WTC11 (cell line): ENCODE results near the gene GDAP1L1. TPM values are rescaled to one million over a fixed set of nuclear protein-coding genes. Genes with fewer than 3 reads are reported as not detected.

Experiments used
- ATAC-seq: fragments of 200-7000 bp; cut with Tn5 transposase; 2 replicates; pipeline ENCODE4 v1.10.0; 2021; ENCODE audit warnings: mild to moderate bottlenecking, moderate library complexity
- CTCF ChIA-PET: fragments of 300-600 bp; sonication (Branson Sonifier 250); formaldehyde crosslinking; loops from one replicate; lab custom pipeline; 2021; ENCODE audit warnings: antibody characterized with exemption; lab: Charles Lee
- POLR2A ChIA-PET: fragments of 350-600 bp; sonication (Branson Sonifier 250); formaldehyde crosslinking; loops from one replicate; lab custom pipeline; 2021; ENCODE audit warnings: antibody characterized with exemption; lab: Charles Lee
- DNase-seq: peaks from one replicate; pipeline ENCODE4 v3.0.0; 2021; ENCODE audit warnings: low spot score
- H3K27ac Mint-ChIP-seq: 2 replicates; pipeline ENCODE4 v1.8.0; 2021; ENCODE audit warnings: mixed read lengths
- H3K27me3 Mint-ChIP-seq: 2 replicates; pipeline ENCODE4 v1.8.0; 2021; ENCODE audit warnings: low read depth, mild to moderate bottlenecking, moderate library complexity, mixed read lengths
- H3K36me3 Mint-ChIP-seq: 2 replicates; pipeline ENCODE4 v1.8.0; 2021; ENCODE audit warnings: mixed read lengths
- H3K4me1 Mint-ChIP-seq: 2 replicates; pipeline ENCODE4 v1.8.0; 2022; ENCODE audit warnings: mixed read lengths
- H3K4me3 Mint-ChIP-seq: 2 replicates; pipeline ENCODE4 v1.8.0; 2021; ENCODE audit warnings: mild to moderate bottlenecking, moderate library complexity, mixed read lengths
- H3K9me3 Mint-ChIP-seq: 2 replicates; pipeline ENCODE4 v1.8.0; 2021; ENCODE audit warnings: mixed read lengths
- CDX4 ChIP-seq: fragments of 250-450 bp; sonication (Bioruptor Pico); IDR thresholded peaks from 2 replicates; pipeline ENCODE4 v1.9.0; 2021; ENCODE audit warnings: moderate library complexity, mild to moderate bottlenecking, inconsistent platforms, borderline replicate concordance
- CREB1 ChIP-seq: sonication (generic); formaldehyde crosslinking; IDR thresholded peaks from 2 replicates; pipeline ENCODE4 v1.8.0; 2023; ENCODE audit warnings: mild to moderate bottlenecking, missing genetic modification reagents
- E2F4 ChIP-seq: sonication (generic); formaldehyde crosslinking; IDR thresholded peaks from 2 replicates; pipeline ENCODE4 v1.8.1; 2022; ENCODE audit warnings: low read depth, mild to moderate bottlenecking, moderate library complexity, missing genetic modification reagents, borderline replicate concordance
- ETV6 ChIP-seq: sonication (generic); formaldehyde crosslinking; IDR thresholded peaks from 2 replicates; pipeline ENCODE4 v1.8.1; 2022; ENCODE audit warnings: mild to moderate bottlenecking, missing genetic modification reagents
- FOXP1 ChIP-seq: sonication (generic); formaldehyde crosslinking; IDR thresholded peaks from 2 replicates; pipeline ENCODE4 v1.8.0; 2022; ENCODE audit warnings: missing genetic modification reagents, mild to moderate bottlenecking, moderate library complexity, borderline replicate concordance
- GABPB1 ChIP-seq: sonication (generic); formaldehyde crosslinking; IDR thresholded peaks from 2 replicates; pipeline ENCODE4 v1.8.1; 2023; ENCODE audit warnings: mild to moderate bottlenecking, missing genetic modification reagents
- GRHL2 ChIP-seq: fragments of 250-450 bp; sonication (Bioruptor Pico); IDR thresholded peaks from 2 replicates; pipeline ENCODE4 v1.8.0; 2022; ENCODE audit warnings: mild to moderate bottlenecking, moderate library complexity; ENCODE audit not compliant: insufficient replicate concordance, severe bottlenecking
- IRF1 ChIP-seq: sonication (generic); formaldehyde crosslinking; IDR thresholded peaks from 2 replicates; pipeline ENCODE4 v1.8.0; 2023; ENCODE audit warnings: missing genetic modification reagents
- JAZF1 ChIP-seq: fragments of 250-450 bp; sonication (Bioruptor Pico); IDR thresholded peaks from 2 replicates; pipeline ENCODE4 v1.9.0; 2021; ENCODE audit warnings: moderate library complexity, mild to moderate bottlenecking, inconsistent platforms
- MXD4 ChIP-seq: fragments of 250-450 bp; sonication (Bioruptor Pico); IDR thresholded peaks from 2 replicates; pipeline ENCODE4 v1.8.0; 2021; ENCODE audit warnings: mild to moderate bottlenecking, moderate library complexity, borderline replicate concordance
- NFYB ChIP-seq: sonication (generic); formaldehyde crosslinking; conservative IDR thresholded peaks from 2 replicates; pipeline ENCODE4 v1.8.0; 2022; ENCODE audit warnings: low read depth, missing genetic modification reagents
- NR2C2 ChIP-seq: sonication (generic); formaldehyde crosslinking; IDR thresholded peaks from 2 replicates; pipeline ENCODE4 v1.8.0; 2022; ENCODE audit warnings: mild to moderate bottlenecking, missing genetic modification reagents
- RORB ChIP-seq: fragments of 250-450 bp; sonication (Bioruptor Pico); IDR thresholded peaks from 2 replicates; pipeline ENCODE4 v1.9.0; 2021; ENCODE audit warnings: mild to moderate bottlenecking
- TEAD1 ChIP-seq: sonication (generic); formaldehyde crosslinking; IDR thresholded peaks from 2 replicates; pipeline ENCODE4 v1.8.0; 2022; ENCODE audit warnings: mild to moderate bottlenecking, missing genetic modification reagents
- TP53 ChIP-seq: sonication (generic); formaldehyde crosslinking; IDR thresholded peaks from 2 replicates; pipeline ENCODE4 v1.8.1; 2023; ENCODE audit warnings: mild to moderate bottlenecking, missing genetic modification reagents
- USF1 ChIP-seq: sonication (generic); formaldehyde crosslinking; IDR thresholded peaks from 2 replicates; pipeline ENCODE4 v1.8.0; 2022; ENCODE audit warnings: mild to moderate bottlenecking, missing genetic modification reagents
- USF2 ChIP-seq: sonication (generic); formaldehyde crosslinking; IDR thresholded peaks from 2 replicates; pipeline ENCODE4 v1.8.1; 2023; ENCODE audit warnings: mild to moderate bottlenecking, missing genetic modification reagents, moderate library complexity
- ZNF138 ChIP-seq: sonication (generic); formaldehyde crosslinking; conservative IDR thresholded peaks from 2 replicates; pipeline ENCODE4 v1.8.1; 2022; ENCODE audit warnings: mild to moderate bottlenecking, moderate library complexity, missing genetic modification reagents
- ZNF281 ChIP-seq: sonication (generic); formaldehyde crosslinking; IDR thresholded peaks from 2 replicates; pipeline ENCODE4 v1.8.0; 2023; ENCODE audit warnings: mild to moderate bottlenecking, missing genetic modification reagents
- ZNF423 ChIP-seq: fragments of 250-450 bp; sonication (Bioruptor Pico); IDR thresholded peaks from 2 replicates; pipeline ENCODE4 v2.1.2; 2022; ENCODE audit warnings: mild to moderate bottlenecking, moderate library complexity
- ZSCAN18 ChIP-seq: fragments of 250-450 bp; sonication (Bioruptor Pico); IDR thresholded peaks from 2 replicates; pipeline ENCODE4 v2.1.2; 2022; ENCODE audit warnings: mild to moderate bottlenecking, moderate library complexity
- total RNA-seq: library from RNA; stranded (reverse); gene quantifications from 3 replicates; pipeline ENCODE4 v1.2.3, GENCODE V29; 2021

GDAP1L1 gene
- total RNA-seq, 1 experiment from 2014 or later, result 7.5 TPM

- ChIA-PET POLR2A (interaction anchor here (1.3 kb wide), 1 partner anchor 23 kb away, joined by 3 read pairs; the partner anchor contains the start of gene OSER1), CTCF (interaction anchor here (1.2 to 6.2 kb wide), 4 partner anchors 10 to 155 kb away, joined by 3 to 45 read pairs (median 10); no protein-coding TSS in a partner anchor)
- ATAC-seq, result peak; percentile 46
Observed at GRCh38 chr20:44233436-44234016, 13.6 kb upstream of the GDAP1L1 start.

GRCh38 chr20:44234566-44235317 is 12.4 kb upstream of the GDAP1L1 start:
- POLR2A ChIA-PET, result interaction anchor here (1.0 kb wide), 1 partner anchor 12 kb away, joined by 3 read pairs; no protein-coding TSS in a partner anchor
- Mint-ChIP-seq H3K4me1 (peaks cover 11% of the 10 kb centered on the region), H3K9me3 (peaks cover 10% of the 10 kb centered on the region), H3K27ac (no peak overlapping the region), H3K27me3 (no peaks in the 10 kb centered on the region)
- CTCF ChIA-PET, result interaction anchor here (0.6 to 2.1 kb wide), 5 partner anchors 13 to 299 kb away, joined by 3 to 6 read pairs (median 4); partner anchors contain the start of gene GDAP1L1
- peak; percentile 97 for TF ChIP-seq GABPB1 (CRISPR knock-in tag)
- no peak for TF ChIP-seq FOXP1 (CRISPR knock-in tag)
- TF ChIP-seq NR2C2, result no peak
- no peak for TF ChIP-seq ZNF423 (CRISPR knock-in tag)
- no peak for TF ChIP-seq ETV6 (CRISPR knock-in tag)
- TF ChIP-seq RORB (CRISPR knock-in tag), result no peak
- TF ChIP-seq ZNF281, result no peak
- TF ChIP-seq GRHL2 (CRISPR knock-in tag), result no peak
- TF ChIP-seq, all 79 proteins: peak for 1
- Mint-ChIP-seq H3K4me3 (no peak overlapping the region), H3K36me3 (no peaks in the 10 kb centered on the region)
- ATAC-seq (no peak), DNase-seq (no peak)

More at GRCh38 chr20:44233436-44234016, 13.6 kb upstream of the GDAP1L1 start:
- Mint-ChIP-seq H3K9me3 (peaks cover 1% of the 10 kb centered on the region), H3K4me1 (peaks cover 15% of the 10 kb centered on the region), H3K27ac (no peak overlapping the region), H3K36me3 (no peaks in the 10 kb centered on the region), H3K4me3 (no peak overlapping the region), H3K27me3 (no peaks in the 10 kb centered on the region)
- no peak for TF ChIP-seq CDX4 (CRISPR knock-in tag)
- TF ChIP-seq USF2 (CRISPR knock-in tag), result peak; percentile 85
- TF ChIP-seq JAZF1, result no peak
- TF ChIP-seq E2F4 (CRISPR knock-in tag), result no peak
- TF ChIP-seq NR2C2, result no peak
- TF ChIP-seq IRF1 (CRISPR knock-in tag), result no peak
- no peak for TF ChIP-seq MXD4 (CRISPR knock-in tag)
- TF ChIP-seq TEAD1, result no peak
- no peak for TF ChIP-seq ZSCAN18
- no peak for TF ChIP-seq CREB1
- no peak for TF ChIP-seq ZNF138 (CRISPR knock-in tag)
- TF ChIP-seq NFYB (CRISPR knock-in tag), result peak; percentile 48; the same call in 1 of the 2 replicates
- TF ChIP-seq USF1, result peak; percentile 50; the same call in 1 of the 2 replicates
- TF ChIP-seq FOXP1 (CRISPR knock-in tag), result no peak
- TF ChIP-seq TP53 (CRISPR knock-in tag), result no peak
- no peak for DNase-seq
